Endothelial cell of umbilical vein (primary cell): Measurements from ENCODE around the gene SIRPA. TPM values are rescaled to one million over a fixed set of nuclear protein-coding genes. Genes with fewer than 3 reads are reported as not detected.

Experiments used
- BruUV-seq: library from RNA; stranded (reverse); fragments of 400-500 nt; replicated peaks from 2 replicates; lab custom pipeline; 2021; lab: Mats Ljungman, UMichigan
- CTCF ChIA-PET: fragments of 300-600, 350-600 bp; sonication (Branson Sonifier 250); formaldehyde crosslinking; loops from one replicate; lab custom pipeline; 2021; ENCODE audit warnings: antibody characterized with exemption, inconsistent platforms; lab: Charles Lee
- POLR2A ChIA-PET: fragments of 300-600, 350-600 bp; sonication (Branson Sonifier 250); formaldehyde crosslinking; loops from one replicate; lab custom pipeline; 2021; ENCODE audit warnings: antibody characterized with exemption, inconsistent platforms; lab: Charles Lee
- DNase-seq: peaks from one replicate; pipeline ENCODE4 v3.0.0-alpha.2; 2011; ENCODE audit warnings: low read depth, low spot score
- FAIRE-seq: peaks from 2 replicates; lab custom pipeline; 2011; peaks lifted over from hg19 to GRCh38; lab: Jason Lieb, UNC
- H2AFZ ChIP-seq: 2 replicates; pipeline ENCODE4 v1.6.0; 2012; ENCODE audit warnings: low read depth, low read length, control low read depth, inconsistent platforms
- H3K27ac ChIP-seq: 2 replicates; pipeline ENCODE4 v1.5.1; 2011; ENCODE audit warnings: low read depth, mild to moderate bottlenecking, control low read depth, low read length, moderate library complexity; ENCODE audit not compliant: insufficient read depth
- H3K27me3 ChIP-seq, 2 experiments: 2 replicates each; pipeline versions ENCODE4 v1.6.0 to v1.6.1; 2011; ENCODE audit warnings: low read length in 2 of 2, mixed read lengths in 1 of 2; ENCODE audit not compliant: control insufficient read depth in 2 of 2, insufficient read depth in 2 of 2
- H3K36me3 ChIP-seq, 2 experiments: 2 replicates in 1 of 2; 3 replicates in 1 of 2; pipeline ENCODE4 v1.5.1; 2011; ENCODE audit warnings: low read length in 2 of 2, mild to moderate bottlenecking in 1 of 2, moderate library complexity in 1 of 2; ENCODE audit not compliant: control insufficient read depth in 2 of 2, insufficient read depth in 2 of 2; ENCODE audit errors: extremely low read depth in 1 of 2
- H3K4me1 ChIP-seq: 3 replicates; pipeline ENCODE4 v1.5.1; 2011; ENCODE audit warnings: mild to moderate bottlenecking, low read length; ENCODE audit not compliant: control insufficient read depth, insufficient read depth; ENCODE audit errors: extremely low read depth
- H3K4me2 ChIP-seq: 2 replicates; pipeline ENCODE4 v1.6.1; 2011; ENCODE audit warnings: low read length, control low read depth, mixed read lengths; ENCODE audit not compliant: insufficient read depth
- H3K4me3 ChIP-seq, 3 experiments: fragments of 200-600 bp in 1 of 3; sonication (generic), shearing (Covaris generic) in 1 of 3; replicated peaks in 1 of 3; 2 replicates each; pipeline ENCODE4 v1.5.1; 2011 to 2016; ENCODE audit warnings: control low read depth in 3 of 3, low read length in 3 of 3, mild to moderate bottlenecking in 2 of 3, inconsistent platforms in 1 of 3, low read depth in 1 of 3, moderate library complexity in 1 of 3; ENCODE audit not compliant: insufficient read depth in 1 of 3
- H3K79me2 ChIP-seq: 2 replicates; pipeline ENCODE4 v1.6.0; 2012; ENCODE audit warnings: low read length, inconsistent platforms; ENCODE audit not compliant: control insufficient read depth, insufficient read depth
- H3K9ac ChIP-seq: replicated peaks from 2 replicates; pipeline ENCODE3; 2011; ENCODE audit warnings: low read length, control low read depth; ENCODE audit not compliant: insufficient read depth; ENCODE audit errors: extremely low read depth
- H3K9me1 ChIP-seq: replicated peaks from 3 replicates; pipeline ENCODE4 v1.6.0; 2011; ENCODE audit warnings: mild to moderate bottlenecking, low read length; ENCODE audit not compliant: control insufficient read depth, insufficient read depth; ENCODE audit errors: extremely low read depth
- H3K9me3 ChIP-seq: replicated peaks from 2 replicates; pipeline ENCODE4 v1.5.1; 2012; ENCODE audit warnings: low read length, inconsistent platforms; ENCODE audit not compliant: control insufficient read depth, insufficient read depth
- H4K20me1 ChIP-seq: replicated peaks from 2 replicates; pipeline ENCODE3; 2011; ENCODE audit warnings: mild to moderate bottlenecking, low read length; ENCODE audit not compliant: control insufficient read depth, insufficient read depth; ENCODE audit errors: extremely low read depth
- CTCF ChIP-seq, 2 donors: IDR thresholded peaks; 1 replicate in 1 of 2; 2 replicates in 1 of 2; pipeline ENCODE4 v1.5.1; 2011; ENCODE audit warnings: low read length in 2 of 2, mild to moderate bottlenecking in 2 of 2, moderate library complexity in 2 of 2, control low read depth in 1 of 2, inconsistent platforms in 1 of 2, low read depth in 1 of 2; ENCODE audit not compliant: insufficient read depth in 1 of 2; ENCODE audit errors: extremely low read depth in 1 of 2
- EZH2 ChIP-seq: IDR thresholded peaks from 2 replicates; pipeline ENCODE4 v1.6.1; 2012; ENCODE audit warnings: borderline replicate concordance, low read depth, mild to moderate bottlenecking, moderate library complexity, low read length, inconsistent platforms; ENCODE audit not compliant: severe bottlenecking
- FOS ChIP-seq: IDR thresholded peaks from 2 replicates; pipeline ENCODE4 v1.6.1; 2011; ENCODE audit warnings: mild to moderate bottlenecking, low read length, moderate library complexity, borderline replicate concordance; ENCODE audit not compliant: insufficient read depth
- GATA2 ChIP-seq: IDR thresholded peaks from 2 replicates; pipeline ENCODE4 v1.7.0; 2011; ENCODE audit warnings: low read depth, mild to moderate bottlenecking, moderate library complexity, mixed read lengths, low read length; ENCODE audit not compliant: insufficient read length, insufficient read depth
- JUN ChIP-seq: IDR thresholded peaks from 2 replicates; pipeline ENCODE4 v1.6.1; 2011; ENCODE audit warnings: borderline replicate concordance, low read depth; ENCODE audit not compliant: insufficient read length, insufficient read depth
- MAX ChIP-seq: IDR thresholded peaks from 2 replicates; pipeline ENCODE4 v1.6.1; 2011; ENCODE audit not compliant: insufficient read depth, insufficient read length
- MYC ChIP-seq: IDR thresholded peaks from one replicate; pipeline ENCODE4 v1.6.1; 2011; ENCODE audit warnings: mild to moderate bottlenecking, low read depth, low read length
- POLR2A ChIP-seq: IDR thresholded peaks from 2 replicates; pipeline ENCODE4 v1.6.1; 2012; ENCODE audit warnings: low read depth, mild to moderate bottlenecking, control low read depth, low read length
- POLR2AphosphoS5 ChIP-seq: IDR thresholded peaks from 2 replicates; pipeline ENCODE4 v1.6.1; 2012; ENCODE audit warnings: low read depth, mild to moderate bottlenecking, control low read depth, low read length, moderate library complexity; ENCODE audit not compliant: insufficient read depth
- dilution Hi-C: fragments of 300-500 bp; cut with MboI; formaldehyde crosslinking; loops from one replicate; pipeline ENCODE4 v1.15.0; 2019; ENCODE audit warnings: low sequenced_read_pairs; ENCODE audit not compliant: extremely low pct_ligation_motif_present
- intact Hi-C: fragments of 100-400 bp; cut with micrococcal nuclease; formaldehyde crosslinking; loops from one replicate; pipeline ENCODE4 v1.10.0; 2022
- polyA plus RNA-seq, 4 experiments: library from polyadenylated mRNA; depleted of rRNA in 3 of 4; stranded (reverse) in 3 of 4; unstranded in 1 of 4; fragments of >200 nt; gene quantifications; 2 replicates each; pipeline versions ENCODE4 v1.2.1 to v1.2.3, GENCODE V29; 2011 to 2012; ENCODE audit warnings: missing spikeins in 1 of 4
- total RNA-seq: library from RNA; stranded (reverse); gene quantifications from 2 replicates; pipeline ENCODE4 v1.2.3, GENCODE V29; 2021

Gene SIRPA
- total and polyA plus RNA-seq, 2 donors (not counting 3 experiments of a cell fraction or from before 2014, with no cell fraction given) = 29.9 to 59.2 TPM

GRCh38 chr20:1939270-1939595, 44.0 kb downstream of the SIRPA start:
- FAIRE-seq (no peak), DNase-seq (no peak)
- H2AFZ ChIP-seq = no peak overlapping the region
- H3K27ac ChIP-seq = no peak overlapping the region
- intact Hi-C loops (no loop called here), dilution Hi-C loops (no loop called here)
- no peak overlapping the region for H3K4me3 ChIP-seq
- peaks cover 0 to 3% of the 10 kb centered on the region in 2 experiments for H3K36me3 ChIP-seq
- no peaks in the 10 kb centered on the region for H3K9me3 ChIP-seq
- TSS peak; percentile 21 for BruUV-seq
- no peaks in the 10 kb centered on the region for H3K9me1 ChIP-seq
- H3K27me3 ChIP-seq = peaks cover 0 to 2% of the 10 kb centered on the region in 2 experiments
- no peak overlapping the region for H3K9ac ChIP-seq
- H3K4me2 ChIP-seq = no peak overlapping the region
- H3K79me2 ChIP-seq = no peaks in the 10 kb centered on the region
- TF ChIP-seq GATA2 (no peak), MYC (no peak), POLR2AphosphoS5 (no peak), CTCF (IDR thresholded peaks at IDR 0.05; ENCODE audit: extremely low read depth in 1 of 2, insufficient read depth in 1 of 2, low read depth in 1 of 2, low read length in 2 of 2) (no peak), POLR2A (no peak), MAX (no peak), EZH2 (no peak), FOS (no peak), JUN (no peak)
- ChIA-PET POLR2A (no interaction called here), CTCF (no interaction called here)
- no peaks in the 10 kb centered on the region for H3K4me1 ChIP-seq
- H4K20me1 ChIP-seq = no peaks in the 10 kb centered on the region
